ENCODE data around the gene FXN. TPM values are rescaled to one million over a fixed set of nuclear protein-coding genes. Genes with fewer than 3 reads are reported as not detected.

FXN gene
- total RNA-seq, 2 experiments from 2014 or later: 6.9 to 36.1 TPM

DNA sequence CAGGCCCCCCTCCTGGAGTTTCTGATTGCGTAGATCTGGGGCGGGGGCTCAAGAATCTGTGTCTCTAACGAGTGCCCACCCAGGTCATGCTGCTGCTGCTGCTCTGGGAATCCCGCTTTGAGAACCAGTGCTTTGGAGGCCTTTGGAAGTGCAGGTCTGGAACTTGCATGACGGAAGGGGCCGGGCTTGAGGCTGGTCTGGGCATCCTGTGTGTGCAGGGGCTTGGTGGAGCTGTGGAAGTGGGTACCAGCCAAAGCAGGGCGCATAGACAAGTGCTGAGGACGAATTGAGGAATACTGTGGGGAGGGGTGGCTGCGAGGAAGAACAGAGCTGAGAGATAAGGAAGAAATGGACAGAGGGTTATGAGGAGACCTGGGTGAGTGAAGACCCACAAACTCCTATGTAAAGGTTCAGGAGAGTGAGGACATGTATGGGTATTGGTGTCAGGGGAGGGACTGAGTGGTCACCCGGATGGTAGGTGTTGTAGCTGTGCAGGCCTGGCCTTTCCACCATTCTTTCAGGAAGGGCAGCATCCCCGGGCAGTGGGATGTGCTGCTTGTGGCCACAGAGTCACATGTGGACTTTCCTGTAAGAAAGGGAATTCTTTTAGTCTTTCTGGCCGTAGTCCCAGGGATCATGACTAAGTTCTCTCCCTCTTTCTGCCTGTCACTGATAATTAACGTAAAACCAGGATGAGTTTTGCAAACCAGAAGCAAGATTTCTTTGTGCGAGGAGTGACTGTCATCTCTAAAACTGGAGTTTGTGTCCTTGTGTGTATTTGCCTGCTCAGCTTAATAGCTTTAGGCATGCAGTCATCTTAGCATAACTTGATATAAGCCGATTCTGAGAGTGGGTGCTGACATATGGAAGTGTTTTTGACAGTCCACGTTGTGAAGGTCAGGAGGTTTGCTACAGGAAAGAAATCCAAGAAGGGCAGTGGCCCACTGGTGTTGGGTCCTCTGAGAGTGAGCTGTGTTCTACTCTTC is 95.2 kb downstream of the FXN start:
- Histone ChIP-seq H3K4me1 (ENCODE audit: insufficient read depth, low read length, poor library complexity, severe bottlenecking) (no peaks in the 10 kb centered on the region), H3K4me2 (ENCODE audit: low read length) (no peak overlapping the region), H3K9me3 (ENCODE audit: low read length) (no peaks in the 10 kb centered on the region), H3K9me2 (ENCODE audit: insufficient read depth, low read length) (no peaks in the 10 kb centered on the region), H3K79me2 (ENCODE audit: insufficient read depth, low read depth, low read length) (no peaks in the 10 kb centered on the region), H3K4me3 (ENCODE audit: low read depth, low read length, poor library complexity, severe bottlenecking) (no peak overlapping the region), H4K20me1 (ENCODE audit: insufficient read depth, low read length) (no peaks in the 10 kb centered on the region), H3K27ac (ENCODE audit: low read depth, low read length, poor library complexity, severe bottlenecking) (no peak overlapping the region), H2AFZ (ENCODE audit: low read length) (no peak overlapping the region), H3K36me3 (ENCODE audit: insufficient read depth, low read length) (no peaks in the 10 kb centered on the region)
- CTCF ChIA-PET (ENCODE audit: unreplicated experiment): no interaction called here
- no peak for TF ChIP-seq EZH2phosphoT487 (IDR thresholded peaks at IDR 0.05; ENCODE audit: borderline replicate concordance, low read depth, low read length)
- TF ChIP-seq, protein P1, sequence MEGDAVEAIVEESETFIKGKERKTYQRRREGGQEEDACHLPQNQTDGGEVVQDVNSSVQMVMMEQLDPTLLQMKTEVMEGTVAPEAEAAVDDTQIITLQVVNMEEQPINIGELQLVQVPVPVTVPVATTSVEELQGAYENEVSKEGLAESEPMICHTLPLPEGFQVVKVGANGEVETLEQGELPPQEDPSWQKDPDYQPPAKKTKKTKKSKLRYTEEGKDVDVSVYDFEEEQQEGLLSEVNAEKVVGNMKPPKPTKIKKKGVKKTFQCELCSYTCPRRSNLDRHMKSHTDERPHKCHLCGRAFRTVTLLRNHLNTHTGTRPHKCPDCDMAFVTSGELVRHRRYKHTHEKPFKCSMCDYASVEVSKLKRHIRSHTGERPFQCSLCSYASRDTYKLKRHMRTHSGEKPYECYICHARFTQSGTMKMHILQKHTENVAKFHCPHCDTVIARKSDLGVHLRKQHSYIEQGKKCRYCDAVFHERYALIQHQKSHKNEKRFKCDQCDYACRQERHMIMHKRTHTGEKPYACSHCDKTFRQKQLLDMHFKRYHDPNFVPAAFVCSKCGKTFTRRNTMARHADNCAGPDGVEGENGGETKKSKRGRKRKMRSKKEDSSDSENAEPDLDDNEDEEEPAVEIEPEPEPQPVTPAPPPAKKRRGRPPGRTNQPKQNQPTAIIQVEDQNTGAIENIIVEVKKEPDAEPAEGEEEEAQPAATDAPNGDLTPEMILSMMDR (conservative IDR thresholded peaks at IDR 0.05; ENCODE audit: low read length): no peak
- intact Hi-C loops (cut with micrococcal nuclease; ENCODE audit: unreplicated experiment): no loop called here
- DNase-seq (ENCODE audit: low spot score): no peak
- BruUV-seq (replicated peaks): no TSS peak
- POLR2A ChIA-PET: interaction anchor here (0.6 to 1.0 kb wide), 3 partner anchors 8 to 23 kb away, joined by 3 to 7 read pairs (median 4); no protein-coding TSS in a partner anchor

DNA sequence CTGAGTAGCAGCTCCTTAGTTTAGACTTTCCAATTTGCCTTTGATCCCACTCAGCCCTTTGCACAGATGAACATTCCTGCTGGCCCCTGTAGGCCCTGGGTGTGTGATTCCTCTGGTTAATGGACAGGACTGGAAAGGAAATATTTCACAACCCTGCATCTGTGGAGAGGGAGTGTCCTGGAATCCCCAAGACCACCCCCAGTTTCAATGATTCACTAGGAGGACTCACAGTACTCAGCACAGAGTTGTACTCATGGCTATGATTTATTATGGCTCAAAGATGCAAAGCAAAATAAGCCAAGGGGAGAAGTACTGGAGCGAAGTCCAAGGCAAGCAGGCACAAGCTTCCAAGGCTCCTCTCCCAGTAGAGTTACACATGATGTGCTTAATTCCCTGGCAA is 96.1 kb downstream of the FXN start:
- Histone ChIP-seq H3K27ac (ENCODE audit: low read depth, low read length, poor library complexity, severe bottlenecking) (no peak overlapping the region), H3K9me3 (ENCODE audit: low read length) (no peaks in the 10 kb centered on the region), H3K79me2 (ENCODE audit: insufficient read depth, low read depth, low read length) (no peaks in the 10 kb centered on the region), H3K4me3 (ENCODE audit: low read depth, low read length, poor library complexity, severe bottlenecking) (no peak overlapping the region), H3K4me2 (ENCODE audit: low read length) (no peak overlapping the region), H3K36me3 (ENCODE audit: insufficient read depth, low read length) (no peaks in the 10 kb centered on the region), H3K9me2 (ENCODE audit: insufficient read depth, low read length) (no peaks in the 10 kb centered on the region), H3K4me1 (ENCODE audit: insufficient read depth, low read length, poor library complexity, severe bottlenecking) (no peaks in the 10 kb centered on the region), H4K20me1 (ENCODE audit: insufficient read depth, low read length) (no peaks in the 10 kb centered on the region), H2AFZ (ENCODE audit: low read length) (no peak overlapping the region)
- BruUV-seq (replicated peaks): no TSS peak
- ChIA-PET CTCF (ENCODE audit: unreplicated experiment) (no interaction called here), POLR2A (interaction anchor here (0.6 kb wide), 1 partner anchor 18 kb away, joined by 4 read pairs; no protein-coding TSS in a partner anchor)
- intact Hi-C loops (cut with micrococcal nuclease; ENCODE audit: unreplicated experiment): no loop called here
- TF ChIP-seq EZH2phosphoT487 (IDR thresholded peaks at IDR 0.05; ENCODE audit: borderline replicate concordance, low read depth, low read length): no peak
- TF ChIP-seq, protein P1 (conservative IDR thresholded peaks at IDR 0.05; ENCODE audit: low read length): no peak
- no peak for DNase-seq (ENCODE audit: low spot score)

DNA sequence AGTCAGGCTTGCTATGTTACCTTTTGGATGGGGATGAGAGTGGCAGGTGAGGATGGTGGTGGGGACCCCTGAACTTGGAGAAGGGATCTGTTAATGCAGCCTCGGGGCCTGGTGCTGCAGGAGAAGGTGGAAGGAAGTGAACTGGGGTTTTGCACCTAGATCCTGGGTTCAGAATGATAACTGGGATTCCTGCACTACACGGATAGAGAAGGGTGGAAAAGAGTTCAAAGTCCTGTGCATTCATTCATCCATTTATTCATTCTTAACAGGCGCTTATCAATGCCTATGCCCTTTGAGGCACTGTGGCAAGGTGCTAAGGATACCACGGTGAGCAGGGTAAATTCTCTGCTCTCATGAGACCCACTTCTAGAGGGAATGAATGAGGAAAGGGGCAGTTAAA is 96.8 kb downstream of the FXN start:
- no peak overlapping the region for H3K4me3 ChIP-seq (ENCODE audit: low read depth, low read length, poor library complexity, severe bottlenecking)
- H3K9me3 ChIP-seq (ENCODE audit: low read length): no peaks in the 10 kb centered on the region
- no peak overlapping the region for H3K4me2 ChIP-seq (ENCODE audit: low read length)
- no peaks in the 10 kb centered on the region for H3K9me2 ChIP-seq (ENCODE audit: insufficient read depth, low read length)
- H3K36me3 ChIP-seq (ENCODE audit: insufficient read depth, low read length): no peaks in the 10 kb centered on the region
- intact Hi-C loops (cut with micrococcal nuclease; ENCODE audit: unreplicated experiment): no loop called here
- no peak overlapping the region for H3K27ac ChIP-seq (ENCODE audit: low read depth, low read length, poor library complexity, severe bottlenecking)
- BruUV-seq (replicated peaks): no TSS peak
- POLR2A ChIA-PET: no interaction called here
- H4K20me1 ChIP-seq (ENCODE audit: insufficient read depth, low read length): no peaks in the 10 kb centered on the region
- H3K4me1 ChIP-seq (ENCODE audit: insufficient read depth, low read length, poor library complexity, severe bottlenecking): no peaks in the 10 kb centered on the region
- CTCF ChIA-PET (ENCODE audit: unreplicated experiment): no interaction called here
- DNase-seq (ENCODE audit: low spot score): no peak
- H2AFZ ChIP-seq (ENCODE audit: low read length): no peak overlapping the region
- H3K79me2 ChIP-seq (ENCODE audit: insufficient read depth, low read depth, low read length): no peaks in the 10 kb centered on the region
- no peak for TF ChIP-seq EZH2phosphoT487 (IDR thresholded peaks at IDR 0.05; ENCODE audit: borderline replicate concordance, low read depth, low read length)
- TF ChIP-seq, protein P1 (conservative IDR thresholded peaks at IDR 0.05; ENCODE audit: low read length): no peak
